ENCODE measurements around the gene ARHGEF17.

Gene ARHGEF17

DNA sequence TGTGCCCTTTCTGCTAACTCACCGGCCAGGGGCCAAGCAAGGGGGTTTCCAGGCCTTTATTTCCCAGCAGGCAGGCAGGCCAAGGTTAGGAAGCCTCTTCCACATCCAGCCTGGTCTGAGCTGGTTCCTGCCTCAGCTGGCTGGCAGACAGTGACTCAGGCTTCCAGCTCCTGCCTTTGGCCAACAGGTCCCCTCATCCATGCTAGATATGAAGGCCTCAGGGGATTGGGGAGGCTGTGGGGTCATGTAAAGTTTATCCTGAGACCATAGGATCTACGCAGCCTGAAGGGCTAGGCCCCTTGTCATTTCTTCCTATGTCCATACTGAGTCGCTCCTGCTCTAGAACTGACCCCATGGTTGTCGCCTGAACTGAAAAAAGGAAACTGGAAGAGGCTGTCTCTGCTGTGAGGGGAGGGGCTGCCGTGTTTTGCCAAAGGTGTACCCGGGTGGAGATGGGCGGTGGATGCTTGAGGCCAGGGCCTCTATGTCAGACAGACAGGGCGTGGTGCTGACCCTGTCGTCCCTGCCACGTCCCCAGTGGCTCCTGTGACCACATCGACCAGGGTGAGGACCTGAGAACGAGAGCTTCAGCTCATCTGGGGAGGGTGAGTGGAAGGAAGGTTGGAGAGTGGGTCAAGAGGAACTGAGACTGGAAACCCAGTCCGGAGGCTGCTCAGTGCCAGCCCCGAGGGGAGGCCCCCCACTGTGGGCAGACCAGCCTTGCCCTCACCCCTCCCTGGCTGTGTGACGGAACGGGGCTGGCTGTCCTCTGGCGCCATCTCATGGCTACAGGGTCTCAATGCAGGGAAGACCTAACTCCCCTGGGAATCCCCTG is 19.0 kb upstream of the ARHGEF17 start:
- H3K4me2 ChIP-seq (ENCODE audit: low read length): peak overlapping the region; percentile 45
- H3K27me3 ChIP-seq (ENCODE audit: control insufficient read depth, low read length): 0 out of 2 replicates have a peak, but pooled peaks cover 3% of the 10 kb centered on the region
- peaks cover 23% of the 10 kb centered on the region for H3K4me1 ChIP-seq (ENCODE audit: control insufficient read depth, low read length)
- no peaks in the 10 kb centered on the region for H3K79me2 ChIP-seq (ENCODE audit: control insufficient read depth, low read length)
- no peaks in the 10 kb centered on the region for H3K9me2 ChIP-seq (replicated peaks; ENCODE audit: control insufficient read depth, low read length)
- no peak for TF ChIP-seq EZH2phosphoT487 (IDR thresholded peaks at IDR 0.05; ENCODE audit: borderline replicate concordance, low read length)
- TF ChIP-seq, protein P1, sequence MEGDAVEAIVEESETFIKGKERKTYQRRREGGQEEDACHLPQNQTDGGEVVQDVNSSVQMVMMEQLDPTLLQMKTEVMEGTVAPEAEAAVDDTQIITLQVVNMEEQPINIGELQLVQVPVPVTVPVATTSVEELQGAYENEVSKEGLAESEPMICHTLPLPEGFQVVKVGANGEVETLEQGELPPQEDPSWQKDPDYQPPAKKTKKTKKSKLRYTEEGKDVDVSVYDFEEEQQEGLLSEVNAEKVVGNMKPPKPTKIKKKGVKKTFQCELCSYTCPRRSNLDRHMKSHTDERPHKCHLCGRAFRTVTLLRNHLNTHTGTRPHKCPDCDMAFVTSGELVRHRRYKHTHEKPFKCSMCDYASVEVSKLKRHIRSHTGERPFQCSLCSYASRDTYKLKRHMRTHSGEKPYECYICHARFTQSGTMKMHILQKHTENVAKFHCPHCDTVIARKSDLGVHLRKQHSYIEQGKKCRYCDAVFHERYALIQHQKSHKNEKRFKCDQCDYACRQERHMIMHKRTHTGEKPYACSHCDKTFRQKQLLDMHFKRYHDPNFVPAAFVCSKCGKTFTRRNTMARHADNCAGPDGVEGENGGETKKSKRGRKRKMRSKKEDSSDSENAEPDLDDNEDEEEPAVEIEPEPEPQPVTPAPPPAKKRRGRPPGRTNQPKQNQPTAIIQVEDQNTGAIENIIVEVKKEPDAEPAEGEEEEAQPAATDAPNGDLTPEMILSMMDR (IDR thresholded peaks at IDR 0.05; ENCODE audit: low read depth, low read length, poor library complexity, severe bottlenecking): peak; percentile 95
- H3K27ac ChIP-seq (ENCODE audit: low read depth, low read length): no peak overlapping the region
- no peaks in the 10 kb centered on the region for H4K20me1 ChIP-seq (ENCODE audit: control insufficient read depth, insufficient read depth, low read depth, low read length)
- peak overlapping the region; percentile 1 for H3K4me3 ChIP-seq (ENCODE audit: low read length)
- H3K9me3 ChIP-seq (ENCODE audit: control insufficient read depth, insufficient read depth, low read length): no peaks in the 10 kb centered on the region
- H3F3A ChIP-seq (ENCODE audit: control insufficient read depth, insufficient read depth): no peaks in the 10 kb centered on the region
- no peaks in the 10 kb centered on the region for H3K36me3 ChIP-seq (ENCODE audit: control insufficient read depth, low read length)

DNA sequence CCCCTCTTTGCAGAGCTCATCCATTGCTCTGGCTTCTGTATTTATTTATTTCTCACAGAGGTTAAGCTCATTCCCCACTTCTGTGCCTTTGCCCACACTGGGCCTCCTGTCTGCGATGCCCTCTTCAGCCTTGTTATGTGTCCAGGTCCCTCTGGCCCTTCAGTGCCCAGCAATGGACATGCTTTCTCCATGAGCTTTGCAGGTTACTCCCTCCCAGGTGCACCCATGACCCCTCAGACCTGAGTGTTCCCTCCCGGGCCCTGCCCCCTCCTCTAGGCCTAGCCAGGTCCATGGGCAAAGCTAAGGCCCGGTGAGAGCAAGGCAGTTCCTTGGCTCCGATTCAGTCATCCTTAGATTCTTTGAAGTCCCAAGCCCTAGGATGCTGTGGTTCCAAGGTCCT is 17.5 kb upstream of the ARHGEF17 start:
- Histone ChIP-seq H3K9me3 (ENCODE audit: control insufficient read depth, insufficient read depth, low read length) (no peaks in the 10 kb centered on the region), H3K9me2 (replicated peaks; ENCODE audit: control insufficient read depth, low read length) (no peaks in the 10 kb centered on the region), H3K36me3 (ENCODE audit: control insufficient read depth, low read length) (no peaks in the 10 kb centered on the region), H3K79me2 (ENCODE audit: control insufficient read depth, low read length) (no peaks in the 10 kb centered on the region), H3F3A (ENCODE audit: control insufficient read depth, insufficient read depth) (no peaks in the 10 kb centered on the region), H4K20me1 (ENCODE audit: control insufficient read depth, insufficient read depth, low read depth, low read length) (no peaks in the 10 kb centered on the region), H3K4me3 (ENCODE audit: low read length) (no peak overlapping the region), H3K27ac (ENCODE audit: low read depth, low read length) (no peak overlapping the region), H3K4me2 (ENCODE audit: low read length) (no peak overlapping the region), H3K4me1 (ENCODE audit: control insufficient read depth, low read length) (peaks cover 23% of the 10 kb centered on the region), H3K27me3 (ENCODE audit: control insufficient read depth, low read length) (0 out of 2 replicates have a peak, but pooled peaks cover 6% of the 10 kb centered on the region)
- TF ChIP-seq, protein P1 (IDR thresholded peaks at IDR 0.05; ENCODE audit: low read depth, low read length, poor library complexity, severe bottlenecking): no peak
- no peak for TF ChIP-seq EZH2phosphoT487 (IDR thresholded peaks at IDR 0.05; ENCODE audit: borderline replicate concordance, low read length)

DNA sequence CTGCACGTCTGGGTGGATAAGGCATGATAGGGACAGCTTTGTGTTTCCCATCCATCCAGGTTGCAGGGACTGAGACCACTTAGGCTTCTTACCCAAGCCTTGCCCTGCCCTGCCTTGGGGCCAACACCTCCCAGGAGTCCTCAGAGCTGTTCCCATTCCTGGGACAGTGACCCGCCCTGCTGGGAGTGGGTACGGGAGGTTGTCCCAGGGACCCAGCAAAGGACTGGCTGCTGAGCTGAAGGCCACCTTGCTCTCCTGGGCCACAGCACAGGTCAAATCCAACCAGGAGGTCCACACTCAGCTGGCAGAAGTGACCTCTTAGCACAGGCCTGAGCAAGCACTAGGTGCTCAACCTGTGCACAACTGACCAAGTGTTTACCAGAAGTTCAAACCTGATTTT is 16.9 kb upstream of the ARHGEF17 start:
- Histone ChIP-seq H3K9me2 (replicated peaks; ENCODE audit: control insufficient read depth, low read length) (no peaks in the 10 kb centered on the region), H4K20me1 (ENCODE audit: control insufficient read depth, insufficient read depth, low read depth, low read length) (no peaks in the 10 kb centered on the region), H3K36me3 (ENCODE audit: control insufficient read depth, low read length) (no peaks in the 10 kb centered on the region), H3K9me3 (ENCODE audit: control insufficient read depth, insufficient read depth, low read length) (no peaks in the 10 kb centered on the region), H3F3A (ENCODE audit: control insufficient read depth, insufficient read depth) (no peaks in the 10 kb centered on the region), H3K79me2 (ENCODE audit: control insufficient read depth, low read length) (no peaks in the 10 kb centered on the region), H3K4me1 (ENCODE audit: control insufficient read depth, low read length) (peaks cover 23% of the 10 kb centered on the region), H3K27me3 (ENCODE audit: control insufficient read depth, low read length) (0 out of 2 replicates have a peak, but pooled peaks cover 6% of the 10 kb centered on the region), H3K4me2 (ENCODE audit: low read length) (no peak overlapping the region), H3K27ac (ENCODE audit: low read depth, low read length) (no peak overlapping the region), H3K4me3 (ENCODE audit: low read length) (no peak overlapping the region)
- TF ChIP-seq EZH2phosphoT487 (IDR thresholded peaks at IDR 0.05; ENCODE audit: borderline replicate concordance, low read length): no peak
- TF ChIP-seq, protein P1 (IDR thresholded peaks at IDR 0.05; ENCODE audit: low read depth, low read length, poor library complexity, severe bottlenecking): no peak
